Spleen (tissue), 11 donors: Measurements from ENCODE around the gene SMARCAD1. TPM values are rescaled to one million over a fixed set of nuclear protein-coding genes. Genes with fewer than 3 reads are reported as not detected.
"Not testable (repeated sequence)": the region's sequence is repeated elsewhere in the genome, so short reads cannot be mapped to it uniquely, and the experiment has no call there.

Experiments used
- DNase-seq: peaks from one replicate; pipeline ENCODE4 v3.0.0-alpha.2; 2020
- H3K27ac ChIP-seq, 8 donors: fragments of 200-600 bp; sonication (generic) in 7 of 8; 1 replicate in 4 of 8; 2 replicates in 4 of 8; pipeline versions ENCODE4 v1.5.0 to v1.8.0; 2016 to 2021; ENCODE audit warnings: inconsistent platforms in 4 of 8, mild to moderate bottlenecking in 4 of 8, moderate library complexity in 1 of 8
- H3K27me3 ChIP-seq, 7 donors: fragments of 200-600 bp; sonication (generic) in 6 of 7; replicated peaks in 1 of 7; 1 replicate in 4 of 7; 2 replicates in 3 of 7; pipeline versions ENCODE4 v1.5.0 to v1.8.0; 2016 to 2021; ENCODE audit warnings: inconsistent platforms in 3 of 7, mild to moderate bottlenecking in 1 of 7
- H3K36me3 ChIP-seq, 6 donors: fragments of 200-600 bp; sonication (generic) in 5 of 6; 1 replicate in 4 of 6; 2 replicates in 2 of 6; pipeline versions ENCODE4 v1.5.0 to v1.8.0; 2016 to 2021; ENCODE audit warnings: inconsistent platforms in 2 of 6
- H3K4me1 ChIP-seq, 6 donors: fragments of 200-600 bp; sonication (generic) in 5 of 6; 1 replicate in 3 of 6; 2 replicates in 3 of 6; pipeline versions ENCODE4 v1.5.0 to v1.8.0; 2016 to 2021; ENCODE audit warnings: inconsistent platforms in 3 of 6
- H3K4me3 ChIP-seq, 8 donors: fragments of 200-600 bp; sonication (generic) in 7 of 8; 1 replicate in 4 of 8; 2 replicates in 4 of 8; pipeline versions ENCODE4 v1.5.0 to v1.8.0; 2016 to 2021; ENCODE audit warnings: inconsistent platforms in 4 of 8, mild to moderate bottlenecking in 4 of 8, moderate library complexity in 2 of 8
- H3K9me3 ChIP-seq, 8 donors: fragments of 200-600 bp; sonication (generic) in 7 of 8; 1 replicate in 4 of 8; 2 replicates in 4 of 8; pipeline versions ENCODE4 v1.5.0 to v1.8.0; 2016 to 2021; ENCODE audit warnings: inconsistent platforms in 4 of 8
- CTCF ChIP-seq, 11 experiments: fragments of 200-600 bp in 7 of 11; fragments of 450-650 bp in 4 of 11; sonication (generic) in 4 of 11; IDR thresholded peaks in 8 of 11; conservative IDR thresholded peaks in 3 of 11; 1 replicate in 7 of 11; 2 replicates in 4 of 11; pipeline versions ENCODE4 v1.4.0 to v1.8.0; 2016 to 2021; ENCODE audit warnings: antibody characterized with exemption in 11 of 11, inconsistent platforms in 4 of 11, mild to moderate bottlenecking in 1 of 11
- POLR2A ChIP-seq, 3 donors: fragments of 450-650 bp; IDR thresholded peaks; one replicate each; pipeline ENCODE4 v1.5.1; 2017; ENCODE audit warnings: antibody characterized with exemption in 3 of 3, mild to moderate bottlenecking in 1 of 3
- POLR2AphosphoS5 ChIP-seq, 3 donors: sonication (generic); formaldehyde crosslinking; IDR thresholded peaks; one replicate each; pipeline ENCODE4 v1.5.1; 2017; ENCODE audit warnings: antibody characterized with exemption in 3 of 3
- WGBS, 5 donors: extraction: QIAGEN DNeasy Blood & Tissue Kit in 3 of 5; methylation state at CpG; one replicate each; pipeline versions ENCODE4 v1.1.5 to v1.1.7; 2013 to 2018; 5-methylcytosine and 5-hydroxymethylcytosine counted together
- intact Hi-C: fragments of 100-400 bp; cut with DNase I; formaldehyde crosslinking; loops from one replicate; pipeline ENCODE4 v1.15.0; 2023; ENCODE audit warnings: low total_unique reads
- polyA plus RNA-seq, 3 donors: library from polyadenylated mRNA; stranded (reverse); fragments of 200-250 nt; gene quantifications; one replicate each; pipeline ENCODE4 v1.2.1, GENCODE V29; 2013
- total RNA-seq, 7 donors: library from RNA; depleted of rRNA in 3 of 7; stranded (reverse); fragments of >200 nt in 3 of 7; fragmentation: NEBNext Ultra II Directional in 4 of 7; extraction: Animal tissue kit (Norgen Biotek cat#: 25700) in 4 of 7; gene quantifications; one replicate each; pipeline versions ENCODE4 v1.1.0 to v1.2.1, GENCODE V29; 2016 to 2021
- donor health status: healthy with polysubstance abuse.
- donor health status: DM: no; HTN: no; CAD: no; lungs with moderate emphysema.
- donor health status: DM: no; HTN: no; CAD: no.
- donor health status: Bipolar disorder and iron deficiency.
- donor health status: healthy.
- donor health status: DM: no; HTN: no; CAD: no.
- donor health status: DM: yes; HTN: yes; CAD: no.

SMARCAD1 gene
- total and polyA plus RNA-seq, 10 donors: 8.5 to 34.9 (median 25.5) TPM

GRCh38 chr4:94334962-94335361 lies 127.3 kb downstream of the SMARCAD1 start:
- Histone ChIP-seq H3K27ac (peak overlapping the region in 2 of 8 donors; percentile 13 to 29), H3K36me3 (no peaks in the 10 kb centered on the region), H3K4me1 (peaks cover 0 to 14% (median 3%) of the 10 kb centered on the region in 6 donors), H3K9me3 (no peaks in the 10 kb centered on the region), H3K4me3 (no peak overlapping the region), H3K27me3 (no peaks in the 10 kb centered on the region)
- 75 to 91% (median 80%) methylated on average over 3 of the region's 3 CpGs for WGBS, 5 donors
- DNase-seq: no peak
- intact Hi-C loops: no loop called here
- no peak for TF ChIP-seq POLR2AphosphoS5 (IDR thresholded peaks at IDR 0.05)
- TF ChIP-seq CTCF (IDR thresholded peaks at IDR 0.05 in 8 of 11, conservative IDR thresholded peaks at IDR 0.05 in 3 of 11): no peak
- TF ChIP-seq POLR2A (IDR thresholded peaks at IDR 0.05): no peak

GRCh38 chr4:94336303-94336702 lies 128.6 kb downstream of the SMARCAD1 start:
- Histone ChIP-seq H3K9me3 (no peaks in the 10 kb centered on the region), H3K4me1 (peaks cover 0 to 14% (median 3%) of the 10 kb centered on the region in 6 donors), H3K27ac (no peak overlapping the region), H3K27me3 (no peaks in the 10 kb centered on the region), H3K36me3 (no peaks in the 10 kb centered on the region), H3K4me3 (no peak overlapping the region)
- TF ChIP-seq CTCF (IDR thresholded peaks at IDR 0.05 in 8 of 11, conservative IDR thresholded peaks at IDR 0.05 in 3 of 11) (no peak), POLR2A (IDR thresholded peaks at IDR 0.05) (no peak), POLR2AphosphoS5 (IDR thresholded peaks at IDR 0.05) (no peak)
- intact Hi-C loops: no loop called here
- no peak for DNase-seq
- WGBS, 5 donors: 83 to 91% (median 87%) methylated on average over 3 of the region's 3 CpGs

DNA sequence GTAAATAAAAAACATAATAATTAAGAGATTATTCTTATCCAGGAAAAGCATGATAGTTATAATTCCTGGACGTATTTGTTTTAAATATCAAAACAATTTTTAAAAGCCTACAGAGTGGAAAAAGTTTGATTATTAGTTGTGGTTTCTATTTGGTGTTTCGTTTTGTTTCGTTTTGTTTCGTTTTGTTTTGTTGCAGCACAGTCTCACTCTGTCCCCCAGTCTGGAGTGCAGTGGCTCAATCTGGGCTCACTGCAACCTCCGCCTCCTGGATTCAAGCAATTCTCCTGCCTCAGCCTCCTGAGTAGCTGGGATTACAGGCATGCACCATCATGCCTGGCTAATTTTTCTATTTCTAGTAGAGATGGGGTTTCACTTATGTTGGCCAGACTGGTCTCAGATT lies 129.1 kb downstream of the SMARCAD1 start:
- H3K36me3 ChIP-seq, intact Hi-C loops, H3K27ac ChIP-seq, H3K9me3 ChIP-seq, H3K4me3 ChIP-seq, DNase-seq, H3K27me3 ChIP-seq: not testable (repeated sequence)
- 80 to 93% (median 82%) methylated on average over 5 of the region's 5 CpGs for WGBS, 5 donors
- H3K4me1 ChIP-seq: peaks cover 0 to 14% (median 3%) of the 10 kb centered on the region in 6 donors

DNA sequence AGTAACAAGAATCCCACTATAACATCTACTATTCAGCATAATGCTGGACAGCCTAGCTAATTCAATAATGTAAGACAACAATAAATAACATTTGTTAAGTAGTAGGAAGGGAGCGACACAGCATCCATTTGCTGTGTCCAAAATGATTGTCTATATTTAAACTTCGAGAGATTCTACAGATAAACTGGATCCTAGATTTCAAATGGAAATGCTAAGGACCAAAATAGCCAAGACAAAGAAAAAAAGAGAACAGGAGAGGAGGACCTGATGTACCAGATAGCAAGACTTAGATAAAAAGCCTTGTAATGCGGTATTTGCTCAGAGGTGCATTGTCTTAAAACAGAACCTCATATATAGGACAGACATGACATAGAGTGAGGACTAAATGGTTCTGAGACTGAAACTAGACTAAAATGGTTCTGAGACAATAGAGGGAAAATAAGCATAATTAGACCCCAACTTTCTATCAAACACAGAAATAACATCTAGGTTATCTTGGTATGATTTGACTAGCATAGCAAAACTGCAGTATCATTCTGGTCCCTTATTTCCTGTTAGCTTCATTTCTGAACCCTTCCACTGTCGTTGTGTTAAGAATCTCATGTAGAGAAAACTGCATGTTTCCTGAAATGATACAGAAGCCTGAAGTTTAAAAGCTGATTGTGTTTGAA lies 131.2 kb downstream of the SMARCAD1 start:
- DNase-seq: no peak
- intact Hi-C loops: no loop called here
- TF ChIP-seq POLR2A (IDR thresholded peaks at IDR 0.05): no peak
- no peak for TF ChIP-seq CTCF (IDR thresholded peaks at IDR 0.05 in 8 of 11, conservative IDR thresholded peaks at IDR 0.05 in 3 of 11)
- no peak for TF ChIP-seq POLR2AphosphoS5 (IDR thresholded peaks at IDR 0.05)
- Histone ChIP-seq H3K27me3 (no peaks in the 10 kb centered on the region), H3K4me1 (peaks cover 0 to 29% (median 3%) of the 10 kb centered on the region in 6 donors), H3K36me3 (no peaks in the 10 kb centered on the region), H3K9me3 (no peaks in the 10 kb centered on the region), H3K27ac (no peak overlapping the region), H3K4me3 (no peak overlapping the region)
- WGBS, 5 donors: 60 to 68% (median 65%) methylated on average over 4 of the region's 4 CpGs
